GM21360 (cell line): ENCODE measurements around the gene FBXL4.

Source experiments
- ATAC-seq: cut with Tn5 transposase; IDR thresholded peaks from one replicate; pipeline ENCODE4 v1.9.1; 2021; ENCODE audit warnings: mild to moderate bottlenecking, moderate library complexity; ENCODE audit not compliant: unreplicated experiment

FBXL4 gene

GRCh38 chr6:98887650-98888049, 60.1 kb downstream of the FBXL4 start:
- no peak for ATAC-seq

DNA sequence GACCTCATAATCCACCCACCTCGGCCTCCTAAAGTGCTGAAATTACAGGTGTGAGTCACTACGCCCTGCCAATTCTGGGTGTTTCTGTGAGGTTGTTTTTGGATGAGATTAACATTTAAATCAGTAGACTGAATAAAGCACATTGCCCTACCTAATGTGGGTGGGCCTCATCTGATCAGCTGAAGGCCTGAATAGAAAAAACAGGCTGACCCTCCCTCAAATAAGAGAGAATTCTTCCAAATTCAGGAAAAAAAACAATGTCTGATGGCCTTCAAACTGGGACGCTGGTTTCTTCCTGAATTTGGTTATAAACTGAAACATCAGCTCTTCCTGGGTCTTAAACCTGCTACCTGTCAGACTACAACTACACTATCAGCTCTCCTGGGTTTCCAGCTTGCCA, 62.4 kb downstream of the FBXL4 start:
- ATAC-seq, result no peak

GRCh38 chr6:98880486-98880885, 67.3 kb downstream of the FBXL4 start:
- peak; percentile 89 for ATAC-seq

- ATAC-seq, result no peak
Observed at GRCh38 chr6:98877250-98877649, 70.5 kb downstream of the FBXL4 start.

- ATAC-seq, result no peak
Observed at GRCh38 chr6:98875375-98875774, 72.4 kb downstream of the FBXL4 start.

DNA sequence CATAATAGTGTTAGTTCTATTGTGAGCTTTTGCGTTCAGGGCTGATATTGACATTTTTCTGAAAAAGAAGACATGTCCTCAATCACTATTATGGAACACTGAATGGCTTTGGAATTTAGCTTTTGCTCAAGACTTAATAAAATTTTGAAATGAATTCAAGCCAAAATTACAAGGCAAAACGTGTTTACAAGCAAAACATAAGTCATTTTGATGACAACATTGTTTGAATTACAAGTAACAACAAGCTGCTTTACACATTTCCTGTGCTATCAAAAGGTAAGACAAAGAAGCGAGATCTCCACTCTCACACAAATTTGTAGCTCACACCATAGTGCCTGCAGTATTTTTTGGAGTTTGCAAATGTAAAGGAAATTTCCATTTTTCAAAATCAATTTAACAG, 75.9 kb downstream of the FBXL4 start:
- no peak for ATAC-seq

- no peak for ATAC-seq
Observed at GRCh38 chr6:98871057-98871456, 76.7 kb downstream of the FBXL4 start.

- no peak for ATAC-seq
Observed at GRCh38 chr6:98864497-98864896, 83.2 kb downstream of the FBXL4 start.

GRCh38 chr6:98848539-98849242, 99.1 kb downstream of the FBXL4 start:
- ATAC-seq, result no peak

- peak; percentile 59 for ATAC-seq
Observed at GRCh38 chr6:98847779-98848538, 99.8 kb downstream of the FBXL4 start.

GRCh38 chr6:98847416-98847778, 100.3 kb downstream of the FBXL4 start:
- no peak for ATAC-seq

DNA sequence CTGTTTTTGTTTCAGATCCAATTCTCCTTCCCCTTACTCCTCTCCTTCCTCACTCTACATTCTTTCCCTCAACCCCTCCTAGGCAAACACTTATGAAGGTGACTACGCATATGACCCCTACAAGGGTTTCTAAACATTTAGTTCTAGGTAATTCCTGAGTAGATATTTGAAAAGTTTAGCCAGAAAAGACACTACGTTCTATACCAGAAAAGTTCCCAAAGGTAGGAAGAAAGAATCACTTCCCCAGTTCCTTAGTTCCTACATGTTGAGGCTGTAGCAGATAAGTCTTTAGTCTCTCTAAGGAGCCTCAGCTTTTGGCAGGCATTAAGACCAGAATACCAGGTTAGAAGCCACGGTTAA, 101.7 kb downstream of the FBXL4 start:
- no peak for ATAC-seq

DNA sequence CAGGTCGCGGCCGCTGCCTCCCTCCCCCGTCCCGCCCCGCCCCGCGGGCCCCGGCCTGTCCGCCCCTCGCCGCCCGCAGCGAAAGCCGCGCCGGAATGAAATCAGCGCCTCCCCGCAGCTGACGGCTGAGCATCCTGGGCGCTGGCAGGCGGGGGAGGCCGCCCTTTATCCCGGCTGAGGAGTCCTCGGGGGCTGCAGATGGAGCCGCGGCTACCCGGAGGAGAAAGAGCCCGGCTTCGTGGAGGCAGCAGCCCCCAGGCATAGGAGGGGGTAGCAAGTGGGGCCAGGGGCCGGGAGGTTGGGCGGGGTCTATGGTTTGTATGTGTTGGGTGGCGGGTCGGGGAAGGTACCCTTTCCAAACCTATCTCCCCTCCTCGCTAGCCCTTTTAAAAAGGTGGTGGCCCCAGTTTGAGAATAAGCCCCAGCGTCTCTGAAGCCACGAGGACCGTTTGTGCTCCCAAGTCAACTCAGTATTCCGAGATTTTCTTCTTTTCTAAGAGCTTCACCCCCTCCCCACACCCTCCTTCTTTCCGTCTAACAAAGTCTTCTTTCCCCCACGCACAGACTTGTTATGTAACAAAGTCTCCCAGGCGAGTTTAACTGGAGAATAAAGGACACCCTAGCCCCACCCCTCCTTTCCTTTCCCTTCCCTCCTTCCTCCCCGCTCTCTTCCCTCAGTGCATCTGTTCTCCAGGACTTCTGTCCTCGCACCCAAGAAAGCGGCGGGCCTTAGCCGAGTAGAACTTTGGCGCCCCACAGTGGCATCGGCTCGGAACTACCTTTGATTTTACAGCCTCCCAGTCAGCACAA, 102.3 kb downstream of the FBXL4 start:
- ATAC-seq, result peak; percentile 52

GRCh38 chr6:98844244-98845210, 103.2 kb downstream of the FBXL4 start:
- ATAC-seq, result no peak

GRCh38 chr6:98843271-98844243, 104.2 kb downstream of the FBXL4 start:
- no peak for ATAC-seq

DNA sequence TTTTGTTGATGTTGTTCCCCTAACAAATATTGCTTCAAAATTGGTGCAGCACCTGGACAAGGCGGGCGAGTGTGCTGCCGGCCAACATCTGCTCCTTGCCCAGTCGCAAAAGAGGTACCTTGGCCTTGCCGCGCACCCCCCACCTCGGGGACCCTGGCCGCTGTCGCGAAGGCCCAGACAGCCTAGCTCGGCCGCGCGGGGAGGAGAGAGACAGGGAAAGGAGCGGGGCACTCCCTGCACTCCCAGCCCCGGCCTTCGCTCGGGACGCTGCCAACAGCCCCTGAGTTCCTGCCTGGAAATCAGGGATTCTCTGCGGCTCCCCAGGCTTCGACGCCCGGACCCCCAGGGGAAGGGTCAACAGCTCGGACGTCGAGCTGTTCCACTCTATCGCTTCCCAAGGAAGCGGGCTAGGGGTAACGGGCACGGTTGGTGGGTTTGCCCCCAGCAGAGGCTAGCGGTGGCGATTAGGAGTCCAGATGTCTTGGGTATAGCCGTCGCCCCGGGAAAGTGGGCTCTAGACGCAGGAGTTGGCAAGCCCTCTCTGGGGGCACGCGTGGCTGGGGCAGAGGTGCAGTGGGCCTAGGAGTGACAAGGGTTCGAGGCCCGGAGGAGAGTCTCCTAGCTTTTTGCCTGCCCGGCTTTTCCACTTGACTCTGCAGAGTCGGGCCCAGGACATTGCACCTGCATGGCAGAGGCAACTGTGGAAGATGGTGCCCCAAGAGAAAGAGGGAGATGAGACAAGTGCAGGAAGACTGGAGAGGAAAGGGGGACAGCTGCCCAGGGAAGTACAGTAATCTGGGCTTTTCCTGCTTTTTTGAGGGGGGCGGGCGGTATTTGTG, 105.2 kb downstream of the FBXL4 start:
- ATAC-seq, result no peak

- no peak for ATAC-seq
Observed at GRCh38 chr6:98841621-98842341, 106.0 kb downstream of the FBXL4 start.

DNA sequence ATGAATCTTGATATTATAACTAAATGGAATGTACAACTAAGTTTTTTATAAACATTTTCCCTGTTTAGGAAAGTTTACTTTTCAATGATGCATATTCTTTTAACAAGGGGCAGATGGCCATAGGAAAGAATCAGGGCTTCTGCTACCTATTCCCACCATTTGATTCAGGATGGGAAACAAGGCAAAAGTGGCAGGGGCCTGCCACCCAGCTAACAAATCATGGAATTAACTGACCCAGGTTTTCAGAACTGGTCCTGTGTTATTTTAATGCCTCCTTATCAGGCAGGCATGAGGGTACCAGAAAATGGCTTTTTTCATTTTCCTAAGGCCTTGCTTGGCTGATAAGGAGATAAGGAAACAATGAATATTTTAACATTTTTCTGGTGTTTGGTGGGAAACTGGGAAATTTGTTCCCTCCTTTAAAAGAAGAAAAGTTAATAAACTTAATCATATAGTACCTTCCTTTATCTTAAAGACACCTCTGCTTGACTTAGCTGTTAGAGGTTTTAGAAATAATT, 106.7 kb downstream of the FBXL4 start:
- no peak for ATAC-seq
